HUES64 (cell line): ENCODE data around the gene CERK.
"Not testable (repeated sequence)": the region's sequence is repeated elsewhere in the genome, so short reads cannot be mapped to it uniquely, and the experiment has no call there.

ENCODE experiments used
- H3K27ac ChIP-seq: 2 replicates; pipeline ENCODE4 v1.7.0; 2013; ENCODE audit warnings: low read depth, low read length, inconsistent platforms
- H3K27me3 ChIP-seq: 2 replicates; pipeline ENCODE4 v1.6.1; 2013; ENCODE audit warnings: mild to moderate bottlenecking, low read length; ENCODE audit not compliant: insufficient read depth
- H3K36me3 ChIP-seq: 2 replicates; pipeline ENCODE4 v1.6.1; 2013; ENCODE audit warnings: mild to moderate bottlenecking, low read length; ENCODE audit not compliant: insufficient read depth
- H3K4me1 ChIP-seq: 2 replicates; pipeline ENCODE4 v1.6.1; 2013; ENCODE audit warnings: mild to moderate bottlenecking, low read length, moderate library complexity; ENCODE audit not compliant: insufficient read depth
- H3K4me3 ChIP-seq: 2 replicates; pipeline ENCODE4 v1.5.1; 2013; ENCODE audit warnings: mild to moderate bottlenecking, low read length, moderate library complexity
- H3K9ac ChIP-seq: 2 replicates; pipeline ENCODE4 v1.6.1; 2013; ENCODE audit warnings: mild to moderate bottlenecking, low read depth, low read length
- H3K9me3 ChIP-seq: 2 replicates; pipeline ENCODE4 v1.6.1; 2013; ENCODE audit warnings: low read depth, low read length; ENCODE audit not compliant: insufficient read depth
- WGBS: fragments of 150-250, 120-280 bp; methylation state at CpG from one replicate; pipeline ENCODE4 v1.1.7; 2013; ENCODE audit warnings: missing lambda C conversion rate; 5-methylcytosine and 5-hydroxymethylcytosine counted together

Gene CERK

GRCh38 chr22:46649141-46650077 lies 88.6 kb downstream of the CERK start:
- no peak overlapping the region for H3K4me3 ChIP-seq
- no peaks in the 10 kb centered on the region for H3K4me1 ChIP-seq
- H3K9me3 ChIP-seq = no peaks in the 10 kb centered on the region
- H3K27me3 ChIP-seq = no peaks in the 10 kb centered on the region
- WGBS = 92% methylated on average over 25 of the region's 25 CpGs
- H3K36me3 ChIP-seq = no peaks in the 10 kb centered on the region
- H3K27ac ChIP-seq = no peak overlapping the region
- H3K9ac ChIP-seq = no peak overlapping the region

- not testable (repeated sequence) for H3K4me1 ChIP-seq, H3K9ac ChIP-seq, H3K36me3 ChIP-seq, H3K27ac ChIP-seq, H3K4me3 ChIP-seq, H3K9me3 ChIP-seq, H3K27me3 ChIP-seq
- WGBS = 94% methylated on average over 2 of the region's 2 CpGs
Observed at GRCh38 chr22:46648225-46648820, 89.7 kb downstream of the CERK start.

GRCh38 chr22:46646531-46647215 lies 91.4 kb downstream of the CERK start:
- Histone ChIP-seq H3K27me3 (no peaks in the 10 kb centered on the region), H3K9ac (no peak overlapping the region), H3K4me3 (no peak overlapping the region), H3K36me3 (no peaks in the 10 kb centered on the region), H3K27ac (no peak overlapping the region), H3K4me1 (no peaks in the 10 kb centered on the region), H3K9me3 (no peaks in the 10 kb centered on the region)
- 91% methylated on average over 10 of the region's 10 CpGs for WGBS

- WGBS = 89% methylated on average over 5 of the region's 5 CpGs
- not testable (repeated sequence) for H3K9ac ChIP-seq, H3K9me3 ChIP-seq, H3K4me3 ChIP-seq, H3K27me3 ChIP-seq, H3K36me3 ChIP-seq, H3K4me1 ChIP-seq, H3K27ac ChIP-seq
Observed at GRCh38 chr22:46642840-46643480, 95.1 kb downstream of the CERK start.

GRCh38 chr22:46641811-46642266 lies 96.2 kb downstream of the CERK start:
- Histone ChIP-seq H3K36me3 (no peaks in the 10 kb centered on the region; the same call in 1 of the 2 replicates), H3K9ac (no peak overlapping the region)
- 92% methylated on average over 7 of the region's 7 CpGs for WGBS

GRCh38 chr22:46640293-46641055 lies 97.6 kb downstream of the CERK start:
- Histone ChIP-seq H3K9ac (no peak overlapping the region), H3K9me3 (no peaks in the 10 kb centered on the region), H3K36me3 (no peaks in the 10 kb centered on the region; the same call in 1 of the 2 replicates), H3K27ac (no peak overlapping the region), H3K4me1 (peaks cover 6% of the 10 kb centered on the region; the same call in 1 of the 2 replicates), H3K27me3 (no peaks in the 10 kb centered on the region), H3K4me3 (no peak overlapping the region)
- WGBS = 90% methylated on average over 20 of the region's 24 CpGs

More at GRCh38 chr22:46641811-46642266, 96.2 kb downstream of the CERK start:
- Histone ChIP-seq H3K27ac (no peak overlapping the region), H3K9me3 (no peaks in the 10 kb centered on the region), H3K4me3 (no peak overlapping the region), H3K27me3 (no peaks in the 10 kb centered on the region), H3K4me1 (peaks cover 6% of the 10 kb centered on the region; the same call in 1 of the 2 replicates)

- WGBS = 87% methylated on average over 11 of the region's 11 CpGs
- no peaks in the 10 kb centered on the region; the same call in 1 of the 2 replicates for H3K36me3 ChIP-seq
- H3K9me3 ChIP-seq = no peaks in the 10 kb centered on the region
- no peak overlapping the region for H3K9ac ChIP-seq
- H3K4me1 ChIP-seq = peaks cover 6% of the 10 kb centered on the region; the same call in 1 of the 2 replicates
- no peak overlapping the region for H3K27ac ChIP-seq
- no peak overlapping the region for H3K4me3 ChIP-seq
- no peaks in the 10 kb centered on the region for H3K27me3 ChIP-seq
Observed at GRCh38 chr22:46639843-46640242, 98.2 kb downstream of the CERK start.

- no peaks in the 10 kb centered on the region for H3K27me3 ChIP-seq
- no peaks in the 10 kb centered on the region for H3K9me3 ChIP-seq
- no peaks in the 10 kb centered on the region; the same call in 1 of the 2 replicates for H3K36me3 ChIP-seq
- H3K9ac ChIP-seq = no peak overlapping the region
- H3K4me1 ChIP-seq = peaks cover 6% of the 10 kb centered on the region; the same call in 1 of the 2 replicates
- no peak overlapping the region for H3K4me3 ChIP-seq
- WGBS = 93% methylated on average over 18 of the region's 18 CpGs
- H3K27ac ChIP-seq = no peak overlapping the region
Observed at GRCh38 chr22:46638601-46639431, 99.2 kb downstream of the CERK start.

GRCh38 chr22:46637711-46638600 lies 100.1 kb downstream of the CERK start:
- no peak overlapping the region for H3K4me3 ChIP-seq
- 94% methylated on average over 21 of the region's 21 CpGs for WGBS
- peaks cover 6% of the 10 kb centered on the region; the same call in 1 of the 2 replicates for H3K4me1 ChIP-seq
- no peaks in the 10 kb centered on the region for H3K27me3 ChIP-seq
- no peaks in the 10 kb centered on the region for H3K9me3 ChIP-seq
- H3K36me3 ChIP-seq = no peaks in the 10 kb centered on the region; the same call in 1 of the 2 replicates
- H3K27ac ChIP-seq = no peak overlapping the region
- H3K9ac ChIP-seq = no peak overlapping the region
